T follicular helper cell (primary cell): ENCODE measurements around the gene PAX8.

Experiments used
- DNase-seq: peaks from one replicate; pipeline ENCODE4 v3.0.0-alpha.2; 2020; ENCODE audit warnings: low read depth

PAX8 gene

DNA sequence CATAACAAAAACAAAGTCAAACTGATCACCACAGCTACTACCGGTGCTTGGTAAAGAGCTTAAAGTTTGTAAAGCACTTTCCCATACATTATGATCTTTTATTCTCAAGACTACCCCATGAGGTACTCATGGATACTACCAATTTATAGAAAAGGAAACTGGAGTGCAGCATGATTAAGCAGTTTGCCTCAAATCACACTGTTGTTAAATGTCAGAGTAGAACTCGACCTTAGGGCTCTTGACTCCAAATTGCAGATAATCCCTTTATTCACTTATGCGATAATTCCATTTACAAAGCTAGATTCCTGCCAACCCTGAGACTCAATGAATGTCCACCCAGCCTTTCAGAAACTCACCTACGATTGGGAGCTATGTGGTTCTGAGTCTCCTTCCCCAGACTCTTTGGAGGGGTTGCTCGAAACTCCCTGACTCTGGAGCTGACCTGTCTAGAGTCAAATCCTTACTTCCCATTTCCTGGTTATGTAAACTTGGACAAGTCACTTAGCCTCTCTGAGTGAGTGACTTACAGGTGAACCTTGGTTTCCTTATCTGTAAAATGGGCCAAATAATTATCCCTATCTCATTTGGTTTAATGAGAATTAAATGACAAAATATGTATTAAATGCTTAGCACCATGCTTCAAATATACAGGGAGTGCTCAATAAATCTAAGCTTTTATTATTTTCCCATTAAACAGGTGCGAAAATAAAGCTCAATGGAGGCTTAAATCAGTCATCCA is 57.6 kb downstream of the PAX8 start:
- no peak for DNase-seq

DNA sequence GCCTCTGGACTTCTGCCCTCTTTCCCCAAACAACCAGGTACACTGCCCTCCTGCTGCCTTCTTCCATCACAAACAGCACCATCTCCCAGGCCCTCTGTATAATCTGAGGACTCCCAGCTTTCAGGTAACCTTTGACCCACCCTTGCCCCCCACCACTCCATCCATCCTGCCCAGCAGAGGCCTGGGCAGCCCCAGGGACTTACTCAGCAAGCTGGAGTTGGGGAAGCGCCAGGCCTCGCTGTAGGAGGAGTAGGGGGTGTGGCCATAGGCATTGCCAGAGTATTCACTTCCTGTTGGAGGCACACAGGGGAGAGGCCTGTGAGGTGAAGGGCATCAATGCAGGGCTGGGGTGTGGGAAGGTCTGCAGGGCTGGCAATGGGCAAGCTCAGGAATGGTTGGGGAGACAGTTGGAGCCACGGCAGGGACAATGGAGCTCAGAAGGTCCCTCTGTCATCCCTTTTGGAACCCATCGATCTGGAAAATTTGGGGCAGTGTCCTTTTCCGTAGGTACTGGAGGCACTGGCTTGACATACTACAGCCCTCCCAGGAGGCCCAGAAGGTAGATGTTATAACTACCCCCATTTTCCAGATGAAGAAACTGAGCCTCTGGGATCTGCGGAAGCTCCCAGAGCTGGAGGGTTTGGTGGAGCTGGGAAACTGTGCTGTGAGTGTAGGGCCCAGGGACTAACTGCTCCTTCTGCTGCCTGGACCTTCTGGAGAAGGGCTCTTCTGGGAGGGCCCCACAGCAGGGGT is 58.7 kb downstream of the PAX8 start:
- no peak for DNase-seq

DNA sequence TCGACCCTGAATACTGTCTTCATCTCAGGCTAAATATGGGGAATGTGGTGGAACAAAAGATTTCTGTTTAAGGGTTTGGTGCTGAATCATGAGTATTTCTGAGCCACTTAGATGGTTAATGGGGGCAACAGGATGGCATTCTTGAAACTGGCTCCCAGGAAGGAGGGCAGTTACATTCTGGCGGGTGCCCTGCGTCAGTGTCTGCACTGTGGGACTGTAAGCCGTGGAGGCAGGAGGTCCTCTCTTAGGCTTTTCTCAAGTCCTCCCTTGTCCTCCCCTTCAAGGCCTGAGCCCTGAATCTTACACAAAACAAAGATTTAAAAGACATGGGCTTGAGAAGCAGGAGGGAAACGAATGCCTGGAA is 59.2 kb downstream of the PAX8 start:
- no peak for DNase-seq

DNA sequence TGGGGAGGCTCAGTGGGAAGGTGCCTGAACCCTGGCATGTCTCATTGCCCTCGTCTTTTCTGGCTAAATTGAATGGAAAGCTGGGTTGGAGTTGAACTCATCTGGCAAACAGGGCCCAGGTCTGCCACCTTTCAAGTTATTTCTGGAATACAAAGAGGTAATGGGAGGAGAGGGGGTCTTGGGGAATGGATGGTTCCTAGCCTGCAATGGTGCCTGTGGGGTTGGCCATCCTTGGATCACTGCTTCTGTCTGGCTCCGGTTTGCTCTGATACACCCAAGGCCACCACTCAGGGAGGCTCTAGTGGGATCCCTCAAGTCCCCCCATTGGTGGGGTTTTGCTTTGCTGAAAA is 59.7 kb downstream of the PAX8 start:
- no peak for DNase-seq

DNA sequence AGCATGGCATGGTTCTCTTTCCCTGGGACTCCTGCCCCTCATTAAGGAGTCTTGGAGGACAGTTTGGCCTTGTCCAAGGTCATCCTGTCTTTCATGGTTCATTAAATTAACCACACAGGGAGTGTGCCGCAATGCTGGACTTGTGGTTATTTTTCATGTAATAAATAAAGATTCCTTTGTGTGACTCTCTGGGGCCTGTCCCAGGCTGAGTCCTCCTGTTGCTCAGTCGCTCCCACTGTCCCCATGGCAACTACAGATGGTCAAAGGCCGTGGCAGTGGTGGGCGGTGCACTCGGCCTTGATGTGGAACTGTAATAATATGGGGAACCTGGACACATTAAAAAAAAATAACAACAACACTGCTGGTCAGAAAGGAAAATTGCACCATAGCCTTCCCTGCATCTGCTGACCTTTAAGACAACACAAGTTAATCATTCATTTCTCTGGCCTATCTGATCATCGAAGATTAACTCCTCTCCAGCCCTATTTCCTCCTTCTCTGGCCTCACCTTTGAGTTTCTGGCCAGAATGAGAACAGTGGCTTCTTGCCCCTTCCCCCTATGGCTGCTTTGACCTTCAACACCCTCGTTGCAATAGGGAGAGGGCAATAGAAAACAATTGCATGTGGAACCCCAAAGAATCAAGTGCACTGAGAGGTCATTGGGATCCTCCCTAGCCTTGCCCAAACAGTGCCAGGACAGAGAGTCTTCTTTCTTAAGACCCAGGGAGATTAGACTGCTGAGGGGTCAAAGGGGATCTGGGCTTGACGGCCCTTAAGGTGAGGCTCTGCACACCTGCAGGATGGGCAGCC is 60.2 kb downstream of the PAX8 start:
- no peak for DNase-seq

DNA sequence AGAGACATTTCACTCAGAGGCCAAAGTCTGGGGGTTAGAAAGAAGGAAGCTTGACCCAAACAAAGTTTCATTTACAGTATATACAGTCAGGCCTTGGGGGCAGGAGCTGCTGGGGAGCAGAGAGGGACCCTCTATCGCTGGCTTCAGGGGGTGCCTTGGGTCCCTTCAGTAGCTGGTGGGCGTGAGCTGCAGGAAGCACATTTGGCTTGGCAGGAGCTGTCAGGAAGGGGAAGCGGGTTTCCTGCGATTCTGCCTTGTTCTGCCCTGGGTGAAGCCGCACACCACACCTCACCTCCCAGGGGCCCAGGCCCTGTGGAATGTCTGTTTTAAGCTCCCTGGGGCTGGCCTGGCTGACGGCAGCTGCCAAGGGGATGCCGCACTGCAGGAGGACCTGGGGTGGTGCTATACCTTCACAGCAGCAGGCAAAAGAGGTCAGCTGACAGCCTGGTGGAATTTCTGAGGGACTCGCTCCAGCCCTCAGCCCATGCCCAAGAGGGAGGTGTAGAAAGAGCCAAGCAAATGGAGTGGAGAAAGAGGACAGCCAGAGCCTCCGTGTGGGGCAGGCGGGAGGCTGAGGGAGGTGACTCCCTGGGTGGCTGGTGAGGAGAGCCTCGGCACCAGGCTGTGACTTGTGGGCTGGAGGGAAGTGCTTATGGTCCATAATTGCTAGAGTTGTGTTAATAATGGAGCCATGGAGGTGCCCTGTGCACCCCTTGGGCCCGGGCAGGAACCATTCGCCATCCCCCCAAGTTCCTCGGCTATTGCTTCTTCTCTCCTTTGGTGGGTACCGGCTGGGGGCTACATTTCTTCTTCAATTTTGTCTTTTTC is 61.1 kb downstream of the PAX8 start:
- DNase-seq: no peak

DNA sequence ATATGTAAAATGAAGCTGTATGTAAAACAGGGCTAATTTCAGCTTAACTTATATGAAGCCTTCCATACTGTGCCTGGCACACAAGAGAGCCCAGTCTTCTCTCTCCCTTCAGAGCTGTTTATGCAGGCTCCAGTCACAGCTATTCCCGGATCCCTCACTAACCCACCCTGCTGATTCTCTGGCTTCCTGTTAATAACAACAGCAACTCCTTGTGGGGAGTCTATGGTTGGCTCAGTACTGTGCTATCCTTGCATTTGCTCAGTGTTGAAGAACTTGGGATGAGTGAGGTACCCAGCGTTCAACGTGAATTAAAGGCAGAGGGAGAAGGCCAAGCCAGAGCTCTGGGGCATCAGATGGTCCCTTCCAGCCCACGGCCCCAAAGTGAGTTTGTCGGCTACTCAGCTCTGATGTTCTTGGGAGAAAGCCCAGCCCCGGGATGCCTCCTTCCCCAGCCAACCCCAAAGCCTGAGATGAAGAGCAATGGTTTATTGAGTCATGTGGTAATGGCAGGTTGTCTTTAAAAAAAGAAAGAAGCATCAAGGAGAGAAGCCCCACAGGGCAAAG is 61.7 kb downstream of the PAX8 start:
- no peak for DNase-seq

DNA sequence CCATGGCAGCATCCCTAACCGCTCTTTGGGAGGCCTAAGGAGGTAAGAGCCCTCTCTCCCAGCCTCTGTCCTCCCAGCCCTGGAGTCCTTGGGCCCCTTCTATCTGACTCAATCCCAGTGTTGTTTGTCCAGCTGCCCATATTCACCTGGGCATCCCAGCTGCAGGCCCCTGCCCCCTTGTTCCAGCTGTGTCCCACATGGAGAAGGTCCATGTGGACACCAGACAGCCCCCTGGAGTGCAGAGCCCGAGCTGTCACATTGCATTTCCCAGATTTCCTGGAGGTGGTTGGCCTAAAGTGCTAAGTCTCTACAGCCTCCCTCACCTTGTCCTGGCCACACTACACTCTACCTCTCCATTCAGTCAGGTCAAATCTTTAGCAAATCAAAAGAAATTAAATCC is 62.4 kb downstream of the PAX8 start:
- no peak for DNase-seq

DNA sequence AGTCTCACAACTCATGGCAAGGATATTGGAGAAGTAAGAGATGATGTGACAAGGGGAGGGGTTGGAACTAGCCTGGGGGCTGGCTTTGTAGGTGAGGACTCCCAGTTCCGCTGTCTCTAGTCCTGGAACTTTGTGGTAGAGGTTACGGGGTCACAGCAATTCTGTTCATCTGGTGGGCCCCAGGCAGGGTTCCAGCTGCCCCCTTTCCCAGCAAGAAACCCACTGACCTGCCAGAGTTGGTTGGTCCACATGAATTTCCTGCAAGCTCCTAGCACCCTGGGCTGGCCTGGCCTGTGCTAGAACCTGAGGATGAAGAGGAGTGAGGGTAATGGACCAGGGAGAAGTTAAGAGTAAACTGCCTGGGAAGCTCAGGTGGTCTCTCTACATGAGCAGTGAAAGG is 63.7 kb downstream of the PAX8 start:
- DNase-seq: no peak

DNA sequence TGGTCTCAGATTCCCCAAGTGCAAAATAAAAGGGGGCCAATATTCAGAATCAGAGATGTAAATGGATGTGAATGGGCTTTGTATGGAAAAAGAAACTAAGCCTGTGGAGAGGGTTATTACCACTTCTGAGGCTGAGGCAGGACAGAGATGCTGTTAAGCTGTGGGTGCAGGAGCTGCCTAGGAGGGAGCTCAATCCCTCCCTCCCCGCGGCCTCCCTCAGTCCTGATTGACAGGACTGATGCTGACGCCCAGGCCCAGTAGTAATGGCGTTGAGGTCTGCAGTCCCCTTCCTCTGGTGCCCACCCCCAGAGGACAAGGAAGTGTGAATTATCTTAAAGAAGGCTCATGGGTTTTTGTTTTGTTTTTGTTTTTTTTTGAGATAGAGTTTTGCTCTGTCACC is 64.6 kb downstream of the PAX8 start:
- no peak for DNase-seq

DNA sequence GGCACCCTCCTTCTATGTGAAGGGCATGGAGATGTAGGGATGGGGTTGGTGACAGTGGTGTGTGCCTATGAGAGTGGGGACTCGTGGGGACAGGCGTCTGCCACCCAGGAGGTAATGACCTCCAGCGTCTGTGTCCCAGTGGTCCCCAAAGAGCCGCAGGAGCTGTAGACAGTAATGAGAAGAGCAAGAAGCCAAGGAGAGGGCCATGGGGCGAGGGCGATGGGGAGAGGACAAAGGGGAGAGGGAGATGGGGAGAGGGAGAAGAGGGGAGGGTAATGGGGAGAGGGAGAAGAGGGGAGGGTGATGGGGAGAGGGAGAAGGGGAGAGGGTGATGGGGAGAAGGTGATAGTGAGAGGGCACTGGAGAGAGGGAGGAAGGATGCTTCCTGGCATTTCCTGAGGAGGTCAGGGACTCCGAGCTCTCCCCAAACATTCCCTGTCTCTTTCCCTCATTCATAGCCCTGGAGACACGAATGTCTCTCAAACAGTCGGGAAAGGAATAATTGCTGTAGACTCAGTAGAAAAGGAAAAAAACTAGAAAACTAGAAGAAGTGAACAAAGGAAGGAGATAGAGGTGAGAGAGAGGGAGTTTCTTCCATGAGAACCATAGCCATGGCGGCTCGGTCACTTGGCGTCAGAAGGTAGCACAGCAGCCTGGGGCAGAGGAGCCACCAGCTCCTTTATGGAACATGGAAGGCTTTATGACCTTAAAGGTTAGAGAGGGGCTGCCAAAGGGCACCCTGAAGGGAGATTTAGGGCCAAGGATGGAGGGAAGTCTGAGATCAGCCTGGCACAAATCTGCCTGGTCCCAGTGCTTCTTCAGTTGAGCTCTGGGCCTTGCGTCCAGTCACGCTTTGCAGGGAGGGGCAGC is 65.4 kb downstream of the PAX8 start:
- no peak for DNase-seq

DNA sequence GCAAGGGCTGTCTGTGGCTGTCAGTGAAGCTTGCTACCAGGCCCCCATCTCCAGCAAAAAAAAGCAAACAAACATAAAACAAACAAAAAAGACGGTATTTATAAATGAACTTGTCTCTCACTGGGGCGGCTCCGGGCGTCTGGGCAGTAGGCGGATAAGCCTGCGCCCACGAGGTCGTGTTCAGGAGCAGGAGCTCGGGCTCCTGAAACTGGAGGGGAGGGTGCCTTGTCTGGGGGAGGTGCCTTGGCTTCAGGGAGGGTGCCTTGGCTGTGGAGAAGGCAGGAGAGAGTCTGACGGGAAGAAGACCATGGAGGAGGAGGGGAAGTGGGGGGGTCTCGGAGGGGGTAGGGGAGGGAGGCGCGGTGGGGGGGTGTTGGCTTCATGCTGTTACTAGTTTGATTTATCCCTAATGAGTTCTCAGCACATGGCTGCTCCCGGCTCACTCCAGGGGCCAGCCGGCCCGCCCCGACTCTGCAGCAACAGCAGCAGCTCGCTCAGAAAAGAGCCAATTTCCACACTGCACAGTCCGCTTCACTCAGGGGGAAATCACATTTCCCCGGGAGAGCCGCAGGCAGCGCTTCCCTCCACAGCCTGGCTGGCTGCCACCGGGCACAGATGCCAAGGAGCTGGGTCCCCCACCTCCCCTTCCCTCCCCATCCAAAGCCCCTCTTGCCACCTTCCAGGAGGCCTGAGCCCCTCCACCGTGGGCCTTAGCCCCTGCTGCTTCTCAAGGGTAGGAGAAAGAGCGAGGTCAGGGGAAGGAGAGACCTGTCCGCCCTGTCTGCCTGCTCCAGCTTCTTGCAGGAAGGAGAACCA is 66.3 kb downstream of the PAX8 start:
- DNase-seq: no peak

DNA sequence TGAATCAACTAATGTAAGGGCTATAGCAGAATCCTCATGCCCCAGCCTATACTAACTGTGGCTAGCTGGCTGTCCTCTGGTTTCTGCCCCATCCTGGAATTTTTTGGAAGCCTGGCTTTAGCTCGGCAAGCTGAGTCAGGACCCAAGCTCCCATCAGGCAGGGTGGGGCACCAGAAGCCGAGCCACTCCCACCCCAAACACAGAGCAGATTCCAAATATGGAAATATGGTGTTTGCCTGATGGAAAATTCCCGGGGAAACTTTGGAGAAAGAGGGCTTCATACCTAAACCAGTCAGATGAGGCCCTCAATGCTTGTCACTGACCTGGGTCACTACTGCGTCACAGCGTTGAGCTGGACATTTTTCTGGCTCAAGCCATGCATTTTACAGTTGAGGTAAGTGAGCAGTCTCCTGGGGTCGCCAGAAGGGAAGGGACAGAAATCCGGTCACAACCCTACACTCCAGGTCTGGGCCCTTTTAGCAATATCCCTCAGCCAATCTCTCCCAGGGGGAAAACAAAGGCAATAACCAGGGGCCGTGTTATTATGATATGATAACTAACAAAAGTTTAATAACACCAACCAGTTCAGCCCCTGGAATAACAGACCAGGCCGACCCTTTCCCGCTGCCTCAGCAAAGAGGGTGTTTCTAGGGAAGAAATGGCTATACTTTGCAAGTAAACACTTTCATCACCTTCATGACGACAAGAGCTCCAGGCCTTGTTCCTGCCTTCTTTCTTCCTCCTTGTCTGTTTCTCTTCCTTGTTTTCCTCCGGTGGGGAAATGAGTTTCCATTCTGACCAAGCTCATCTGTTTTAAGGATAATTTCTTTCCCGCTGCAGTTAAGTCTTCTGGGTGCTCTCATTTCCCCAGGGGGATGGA is 67.3 kb downstream of the PAX8 start:
- DNase-seq: no peak

DNA sequence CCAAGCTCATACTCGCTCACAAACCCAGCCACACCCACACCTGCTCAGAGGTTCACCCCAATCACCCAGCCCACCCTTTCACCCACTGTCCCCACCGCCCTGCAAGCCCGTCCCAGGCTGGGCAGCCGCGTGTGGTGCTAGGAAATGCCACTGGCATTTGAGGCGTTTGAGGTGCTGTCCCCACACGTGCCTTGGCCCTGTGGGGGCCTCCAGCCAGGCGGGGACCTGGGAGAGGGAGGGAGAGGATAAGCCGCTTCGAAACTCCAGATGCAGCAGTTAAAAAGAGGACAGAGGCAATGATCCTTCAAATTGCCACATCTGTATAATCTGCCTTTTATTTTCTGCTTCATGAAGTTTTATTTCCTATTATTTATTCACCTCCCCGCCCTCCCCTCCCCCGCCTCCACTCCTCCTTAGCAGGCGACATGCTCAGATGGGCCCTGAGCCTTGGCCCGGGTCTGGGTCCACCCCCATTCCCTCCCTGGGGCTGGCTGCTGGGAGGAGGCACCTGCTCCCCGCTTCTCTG is 69.0 kb downstream of the PAX8 start:
- no peak for DNase-seq

DNA sequence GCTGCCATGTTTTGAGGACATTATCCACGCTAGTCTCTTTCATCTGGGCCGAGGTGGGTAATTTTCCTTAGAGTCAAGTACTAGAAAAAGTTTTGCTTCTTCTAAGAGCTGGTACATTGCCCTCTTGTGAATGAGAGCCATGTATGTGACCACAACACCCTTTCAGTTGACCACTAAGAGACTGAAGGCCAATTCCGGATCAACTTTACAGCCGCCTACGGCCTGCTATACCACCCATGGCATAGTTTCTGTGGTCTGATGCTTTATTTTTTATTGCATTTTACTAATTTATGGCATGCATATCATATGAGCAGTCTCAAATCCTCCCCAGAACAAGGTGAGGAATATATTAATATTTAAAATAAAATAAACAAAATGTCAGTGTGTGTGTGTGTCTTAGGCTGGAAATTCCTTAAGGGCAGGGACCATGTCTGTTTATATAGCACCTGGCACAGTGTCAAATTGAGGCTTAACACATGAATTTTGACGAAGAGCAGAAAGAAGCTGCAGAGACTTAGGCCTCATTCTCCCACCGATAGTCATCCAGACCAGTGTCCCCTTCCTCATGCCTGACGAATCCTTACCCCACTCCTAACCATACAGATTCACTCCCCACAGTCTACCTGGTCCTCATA is 69.6 kb downstream of the PAX8 start:
- DNase-seq: no peak

DNA sequence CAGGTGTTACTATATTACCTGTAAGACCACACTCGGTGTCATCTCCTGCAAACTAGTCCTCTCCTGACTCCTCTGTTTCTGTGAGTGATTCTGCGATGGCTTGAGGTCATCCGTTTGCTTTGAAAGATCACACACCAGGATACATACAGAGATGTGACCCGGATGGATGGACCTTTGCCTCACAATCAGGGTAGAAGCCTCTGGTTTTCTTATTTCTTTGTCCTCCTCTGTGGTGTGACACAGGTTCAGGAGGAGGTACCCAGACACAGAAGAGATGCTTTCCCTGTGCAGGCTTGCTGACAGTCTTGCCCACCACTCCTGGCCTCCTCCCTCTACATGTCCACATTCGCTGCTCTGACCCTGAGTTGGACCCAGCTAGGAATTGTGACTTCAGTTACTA is 70.3 kb downstream of the PAX8 start:
- DNase-seq: no peak

DNA sequence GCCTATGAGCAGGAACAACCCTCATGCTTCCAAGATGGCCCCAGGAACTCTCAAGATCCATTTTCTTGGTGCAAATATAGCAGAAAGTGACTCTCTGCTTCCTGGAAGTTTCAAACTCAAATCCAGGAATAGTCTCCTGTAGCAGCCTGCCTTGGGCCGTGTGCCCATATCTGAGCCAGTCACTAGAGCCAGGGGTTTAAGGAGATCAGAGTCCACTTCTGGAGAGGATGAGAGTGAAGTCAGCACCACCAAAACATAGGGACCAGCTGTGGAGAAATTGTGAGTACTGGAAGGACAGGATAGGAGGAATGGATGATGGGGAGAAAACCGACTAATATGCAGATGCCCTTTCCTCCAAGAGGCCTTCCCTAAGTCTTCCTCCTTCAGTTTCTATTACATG is 71.7 kb downstream of the PAX8 start:
- no peak for DNase-seq

DNA sequence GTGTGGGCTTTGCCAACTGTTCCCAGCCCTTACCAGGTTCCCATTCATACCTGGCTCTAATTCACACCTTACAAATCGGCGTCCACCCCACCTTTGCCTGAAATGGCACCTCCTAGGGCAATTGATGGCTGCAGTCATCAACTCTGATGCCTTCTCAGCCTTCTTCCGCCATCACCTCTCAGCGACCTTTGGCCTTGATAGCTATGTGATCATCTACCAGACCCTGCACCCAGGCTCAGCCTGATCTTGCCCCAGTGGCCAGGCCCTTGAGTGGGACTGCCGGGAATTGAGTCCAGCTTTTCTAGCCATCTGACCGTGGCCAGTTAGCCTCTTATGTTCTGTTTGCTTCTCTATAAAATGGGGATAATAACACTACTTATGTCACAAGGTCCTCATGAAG is 72.5 kb downstream of the PAX8 start:
- no peak for DNase-seq
